Astrocyte (in vitro differentiated cells and primary cell): Measurements from ENCODE around the gene TNFAIP1.

Experiments
- EZH2 ChIP-seq: IDR thresholded peaks from 2 replicates; pipeline ENCODE4 v1.6.1; 2012; ENCODE audit warnings: mild to moderate bottlenecking, low read length, inconsistent platforms; ENCODE audit not compliant: insufficient read depth
- TF ChIP-seq, protein P1 (sequence below): IDR thresholded peaks from 2 replicates; pipeline ENCODE4 v1.5.1; 2011; ENCODE audit warnings: low read depth, mild to moderate bottlenecking, inconsistent platforms, low read length, moderate library complexity; ENCODE audit not compliant: insufficient read depth

GRCh38 chr17:28320215-28321061, 15.1 kb upstream of the TNFAIP1 start:
- no peak for TF ChIP-seq EZH2
- TF ChIP-seq, protein P1, sequence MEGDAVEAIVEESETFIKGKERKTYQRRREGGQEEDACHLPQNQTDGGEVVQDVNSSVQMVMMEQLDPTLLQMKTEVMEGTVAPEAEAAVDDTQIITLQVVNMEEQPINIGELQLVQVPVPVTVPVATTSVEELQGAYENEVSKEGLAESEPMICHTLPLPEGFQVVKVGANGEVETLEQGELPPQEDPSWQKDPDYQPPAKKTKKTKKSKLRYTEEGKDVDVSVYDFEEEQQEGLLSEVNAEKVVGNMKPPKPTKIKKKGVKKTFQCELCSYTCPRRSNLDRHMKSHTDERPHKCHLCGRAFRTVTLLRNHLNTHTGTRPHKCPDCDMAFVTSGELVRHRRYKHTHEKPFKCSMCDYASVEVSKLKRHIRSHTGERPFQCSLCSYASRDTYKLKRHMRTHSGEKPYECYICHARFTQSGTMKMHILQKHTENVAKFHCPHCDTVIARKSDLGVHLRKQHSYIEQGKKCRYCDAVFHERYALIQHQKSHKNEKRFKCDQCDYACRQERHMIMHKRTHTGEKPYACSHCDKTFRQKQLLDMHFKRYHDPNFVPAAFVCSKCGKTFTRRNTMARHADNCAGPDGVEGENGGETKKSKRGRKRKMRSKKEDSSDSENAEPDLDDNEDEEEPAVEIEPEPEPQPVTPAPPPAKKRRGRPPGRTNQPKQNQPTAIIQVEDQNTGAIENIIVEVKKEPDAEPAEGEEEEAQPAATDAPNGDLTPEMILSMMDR, result no peak
